Eye (tissue), 1 donor: ENCODE data around the gene TM2D3.
A peak's percentile ranks its signal among the peaks of the same experiment; 100 is the strongest.

Experiments
- DNase-seq: peaks from one replicate; pipeline ENCODE4 v3.0.0-alpha.2; 2015

Gene TM2D3, protein sequence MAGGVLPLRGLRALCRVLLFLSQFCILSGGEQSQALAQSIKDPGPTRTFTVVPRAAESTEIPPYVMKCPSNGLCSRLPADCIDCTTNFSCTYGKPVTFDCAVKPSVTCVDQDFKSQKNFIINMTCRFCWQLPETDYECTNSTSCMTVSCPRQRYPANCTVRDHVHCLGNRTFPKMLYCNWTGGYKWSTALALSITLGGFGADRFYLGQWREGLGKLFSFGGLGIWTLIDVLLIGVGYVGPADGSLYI

DNA sequence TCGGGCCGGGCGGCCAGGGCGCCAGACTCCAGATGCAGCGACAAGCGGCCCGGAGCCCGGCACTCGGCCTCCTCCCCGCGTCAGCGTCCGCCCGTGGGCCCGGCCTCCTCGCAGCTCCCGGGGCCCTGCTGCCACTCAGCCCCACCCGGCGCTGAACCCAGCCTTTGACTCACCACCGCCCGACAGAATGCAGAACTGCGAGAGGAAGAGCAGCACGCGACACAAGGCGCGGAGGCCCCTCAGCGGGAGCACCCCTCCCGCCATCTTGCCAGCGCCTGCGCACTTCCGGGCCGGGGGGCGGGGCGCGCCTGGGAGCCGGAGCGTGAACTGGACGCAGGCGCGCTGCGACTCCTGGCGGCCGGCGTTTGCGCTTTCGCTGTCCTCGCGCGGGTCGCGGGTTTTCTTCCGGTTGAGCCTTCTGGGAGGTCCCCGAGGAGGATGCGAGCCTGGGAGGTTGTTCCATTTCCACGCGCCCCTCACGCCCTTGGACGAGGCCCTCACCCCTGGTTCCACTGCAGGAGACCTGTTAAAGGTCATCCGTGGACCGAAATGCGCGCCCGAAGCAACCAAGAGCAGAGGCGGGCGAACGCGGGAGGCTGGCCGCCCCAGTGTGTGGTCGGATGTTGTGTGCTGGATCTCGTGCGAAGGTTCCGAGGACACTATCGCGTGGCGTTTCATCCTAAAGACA is at the start of gene TM2D3:
TM2D3 (minus strand) TSS at position 284 of the 688 bp plus-strand sequence; CDS start at position 264, 20 bp downstream.
- DNase-seq: peak; percentile 97

DNA sequence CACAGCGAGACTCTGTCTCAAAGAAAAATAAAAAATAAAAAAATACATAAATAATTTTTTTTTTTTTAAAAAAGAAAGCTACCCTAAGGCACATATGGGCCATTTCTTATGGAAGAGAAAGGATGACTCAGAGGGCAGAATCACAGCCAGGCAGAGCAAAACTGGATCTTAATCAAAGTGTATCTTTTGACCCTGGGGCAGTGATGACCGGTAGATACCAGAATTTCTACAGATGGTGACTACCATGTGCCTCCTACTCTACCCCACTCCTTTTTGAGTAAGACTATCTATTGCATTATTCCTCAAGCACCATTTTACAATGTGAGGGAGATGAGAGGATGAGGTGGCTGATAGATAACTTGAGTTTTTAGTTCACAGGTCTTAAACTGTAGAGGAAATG is 46.1 kb upstream of the TM2D3 start:
- DNase-seq: no peak

DNA sequence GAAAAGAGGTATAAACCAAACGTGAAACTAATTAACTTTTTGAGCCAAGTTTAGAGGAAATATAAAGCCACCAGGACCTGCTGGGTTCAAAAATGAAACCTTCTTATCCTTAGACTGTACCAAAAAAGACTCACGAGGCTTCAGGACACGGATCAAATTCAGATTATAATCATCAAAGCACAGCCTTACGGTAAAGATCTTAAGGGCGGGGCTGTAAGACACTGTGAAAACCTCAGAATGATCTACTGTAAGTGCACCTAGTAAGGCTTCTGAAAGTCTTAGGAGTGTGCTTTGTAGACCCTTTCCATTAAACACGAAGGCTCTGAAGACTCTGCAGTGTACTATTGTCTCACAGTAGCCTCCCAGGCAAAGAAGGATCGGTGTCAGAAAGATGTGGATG is 45.3 kb upstream of the TM2D3 start:
- no peak for DNase-seq

DNA sequence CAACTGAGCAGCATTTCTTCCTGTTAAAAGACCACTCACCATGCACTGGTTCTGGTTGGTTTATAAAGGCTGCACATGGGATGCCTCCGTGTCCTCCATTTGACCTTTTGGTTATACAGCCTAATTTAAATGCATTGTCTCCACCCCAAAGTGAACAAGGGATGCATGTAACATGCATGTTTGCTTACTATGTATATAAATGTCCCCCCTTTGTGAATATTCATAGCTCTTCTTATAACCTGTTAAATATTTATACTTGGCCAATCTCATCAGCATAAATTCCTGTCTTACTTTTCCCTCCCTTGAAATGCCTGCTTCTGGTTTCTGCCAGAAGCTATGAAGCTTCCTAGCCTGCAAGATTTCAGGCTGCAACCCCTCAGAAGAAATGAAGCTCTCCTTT is 44.6 kb upstream of the TM2D3 start:
- DNase-seq: no peak

DNA sequence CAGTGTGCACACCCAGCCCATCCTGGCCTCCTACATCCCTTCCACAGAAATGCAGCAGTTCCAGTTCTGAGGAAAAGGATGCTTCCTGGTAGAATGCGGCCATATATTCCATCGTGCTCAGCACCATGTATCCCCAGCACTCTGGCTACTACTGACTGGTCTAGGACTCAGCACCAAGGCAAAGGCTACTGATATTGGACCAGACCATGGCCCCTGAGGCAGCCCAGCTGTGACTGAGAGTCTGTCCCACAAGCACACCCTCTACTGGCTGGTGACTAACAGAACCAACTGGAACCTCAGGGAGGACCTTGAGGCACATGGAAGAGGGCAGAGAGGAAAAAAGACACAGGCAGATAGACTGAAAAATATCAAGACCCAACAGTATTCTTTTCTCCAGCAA is 42.1 kb upstream of the TM2D3 start:
- DNase-seq: no peak

DNA sequence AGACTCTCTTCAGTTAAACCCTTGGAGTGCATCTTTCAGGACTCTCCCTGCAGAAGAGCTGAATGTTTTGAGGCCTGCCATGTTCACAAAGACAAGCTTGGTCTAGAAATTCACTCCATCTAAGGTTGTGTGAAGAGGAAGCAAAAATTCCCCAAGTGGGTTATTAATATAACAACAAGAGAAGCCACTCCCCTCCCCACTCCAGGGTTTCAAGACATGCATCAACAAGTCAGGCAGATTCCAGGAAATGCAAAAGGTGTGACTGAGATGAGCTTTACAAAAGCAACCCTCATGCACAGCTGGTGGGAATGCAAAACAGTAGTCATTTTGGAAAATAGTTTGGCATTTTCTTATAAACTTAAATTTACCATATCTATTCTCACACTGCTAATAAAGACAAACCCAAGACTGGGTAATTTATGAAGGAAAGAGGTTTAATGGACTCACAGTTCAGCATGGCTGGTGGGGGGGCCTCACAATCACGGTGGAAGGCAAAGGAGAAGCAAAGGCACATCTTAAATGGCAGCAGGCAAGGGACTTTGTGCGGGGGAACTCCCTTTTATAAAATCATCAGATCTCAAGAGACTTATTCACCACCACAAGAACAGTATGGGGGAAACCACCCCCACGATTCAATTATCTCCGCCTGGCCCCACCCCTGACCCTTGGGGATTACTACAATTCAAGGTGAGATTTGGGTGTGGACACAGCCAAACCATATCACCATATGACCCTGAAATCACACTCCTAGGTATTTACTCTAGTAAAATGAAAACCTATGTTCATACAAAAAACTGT is 40.8 kb upstream of the TM2D3 start:
- no peak for DNase-seq

DNA sequence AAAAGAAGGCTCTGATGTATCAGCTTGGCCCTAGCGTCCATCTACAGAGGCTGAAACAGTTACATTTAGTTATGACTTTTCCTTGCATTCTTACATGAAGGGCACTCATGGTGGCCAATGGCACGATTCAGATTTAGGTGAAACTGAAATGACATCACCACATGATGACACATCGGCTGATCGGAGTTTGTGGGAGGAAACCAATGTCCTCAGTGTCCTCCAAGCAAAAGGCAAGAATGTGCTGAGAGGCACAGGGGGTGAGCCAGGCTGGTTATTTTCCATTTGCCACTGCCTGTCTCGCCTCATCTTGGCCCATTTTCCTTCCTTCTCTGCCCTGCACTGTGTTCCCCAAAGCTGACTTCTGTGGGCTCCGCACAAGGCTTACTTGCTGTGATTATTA is 37.7 kb upstream of the TM2D3 start:
- DNase-seq: no peak

DNA sequence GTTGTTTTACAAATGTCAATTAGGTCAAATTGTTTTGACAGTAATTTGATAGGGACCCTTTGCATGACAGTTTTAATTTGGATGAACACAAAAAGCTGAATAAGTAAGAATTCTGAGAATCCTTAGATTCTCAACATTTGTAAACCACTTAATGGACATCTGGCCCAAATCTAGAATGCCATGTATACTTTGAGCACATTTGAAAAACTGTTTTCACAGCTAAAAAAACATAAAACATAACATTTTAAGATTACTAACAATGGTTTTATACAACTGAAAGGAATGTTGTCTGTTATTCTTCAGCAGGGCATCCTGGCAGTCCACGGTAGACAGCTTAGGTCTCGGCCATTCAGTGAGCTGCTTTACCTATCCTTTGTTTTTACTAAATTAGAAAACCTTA is 34.5 kb upstream of the TM2D3 start:
- no peak for DNase-seq

DNA sequence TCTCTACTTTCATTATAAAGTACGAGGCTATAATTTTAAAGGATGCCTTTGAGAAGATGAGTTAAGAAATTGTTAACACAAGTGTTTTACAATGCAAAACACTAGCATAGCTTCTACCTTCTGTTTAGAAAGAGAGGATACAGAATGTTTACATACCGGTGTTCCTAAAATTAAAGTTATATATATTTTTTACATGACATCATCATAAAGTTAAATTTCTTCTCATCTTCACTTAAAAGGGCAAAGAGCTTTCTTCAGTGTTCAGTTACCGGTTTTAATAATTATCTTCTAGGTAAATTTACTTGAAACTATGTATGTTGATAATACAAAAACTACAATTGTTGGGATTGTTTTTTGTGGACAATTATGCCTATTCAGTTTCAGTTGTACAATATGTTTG is 32.7 kb upstream of the TM2D3 start:
- DNase-seq: no peak

DNA sequence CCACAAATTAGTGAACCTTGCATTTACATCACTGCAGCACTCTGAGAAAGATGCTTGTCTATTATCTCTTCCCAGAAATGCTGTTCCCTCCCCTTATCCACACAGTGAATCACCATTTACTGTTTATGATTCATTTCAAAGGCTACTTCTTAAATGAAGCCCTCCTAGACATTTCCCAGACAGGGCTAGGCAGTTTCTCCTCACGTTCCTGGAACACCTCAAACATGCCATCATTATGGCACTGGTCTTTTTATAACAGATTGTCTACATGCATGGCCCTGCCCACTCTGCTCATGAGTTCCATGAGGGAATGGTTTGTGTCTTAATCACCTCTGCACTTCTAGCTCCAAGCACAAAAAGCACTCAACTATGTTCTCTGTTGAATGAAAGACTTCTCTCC is 32.2 kb upstream of the TM2D3 start:
- DNase-seq: no peak

DNA sequence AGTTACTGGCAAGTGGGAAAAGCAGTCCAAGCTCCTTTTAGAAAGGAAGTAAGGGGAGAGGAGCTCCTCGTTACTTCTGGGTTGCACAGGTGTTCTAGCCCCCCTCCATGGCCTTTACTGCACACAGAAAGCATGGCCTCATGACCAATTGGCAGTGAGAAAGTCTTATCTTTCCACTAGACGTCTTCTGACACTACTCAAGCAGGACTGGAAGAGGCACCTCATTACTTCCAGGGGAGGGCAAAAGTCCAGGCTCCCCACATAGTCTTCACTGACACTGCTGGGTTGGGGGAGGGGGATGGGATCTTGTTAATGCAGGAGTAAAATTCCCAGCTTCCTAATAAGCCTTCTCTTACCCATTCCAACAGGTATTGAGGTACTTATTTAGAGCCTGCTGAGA is 27.6 kb upstream of the TM2D3 start:
- no peak for DNase-seq

DNA sequence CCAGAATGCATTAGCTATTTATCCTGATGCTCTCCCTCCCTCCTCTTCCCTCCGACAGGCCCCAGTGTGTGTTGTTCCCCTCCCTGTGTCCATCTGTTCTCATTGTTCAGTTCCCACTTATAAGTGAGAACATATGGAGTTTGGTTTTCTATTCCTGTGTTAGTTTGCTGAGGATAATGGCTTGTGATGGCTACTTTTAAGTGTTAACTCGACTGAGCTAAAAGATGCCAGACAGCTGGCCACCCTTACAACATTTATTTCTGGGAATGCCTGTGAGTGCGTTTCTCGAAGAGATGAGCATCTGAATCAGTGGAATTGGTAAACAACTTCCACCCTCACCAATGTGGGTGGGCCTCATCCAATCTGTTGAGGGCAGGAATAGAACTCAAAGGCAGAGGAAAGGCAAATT is 24.7 kb upstream of the TM2D3 start:
- DNase-seq: peak; percentile 70

DNA sequence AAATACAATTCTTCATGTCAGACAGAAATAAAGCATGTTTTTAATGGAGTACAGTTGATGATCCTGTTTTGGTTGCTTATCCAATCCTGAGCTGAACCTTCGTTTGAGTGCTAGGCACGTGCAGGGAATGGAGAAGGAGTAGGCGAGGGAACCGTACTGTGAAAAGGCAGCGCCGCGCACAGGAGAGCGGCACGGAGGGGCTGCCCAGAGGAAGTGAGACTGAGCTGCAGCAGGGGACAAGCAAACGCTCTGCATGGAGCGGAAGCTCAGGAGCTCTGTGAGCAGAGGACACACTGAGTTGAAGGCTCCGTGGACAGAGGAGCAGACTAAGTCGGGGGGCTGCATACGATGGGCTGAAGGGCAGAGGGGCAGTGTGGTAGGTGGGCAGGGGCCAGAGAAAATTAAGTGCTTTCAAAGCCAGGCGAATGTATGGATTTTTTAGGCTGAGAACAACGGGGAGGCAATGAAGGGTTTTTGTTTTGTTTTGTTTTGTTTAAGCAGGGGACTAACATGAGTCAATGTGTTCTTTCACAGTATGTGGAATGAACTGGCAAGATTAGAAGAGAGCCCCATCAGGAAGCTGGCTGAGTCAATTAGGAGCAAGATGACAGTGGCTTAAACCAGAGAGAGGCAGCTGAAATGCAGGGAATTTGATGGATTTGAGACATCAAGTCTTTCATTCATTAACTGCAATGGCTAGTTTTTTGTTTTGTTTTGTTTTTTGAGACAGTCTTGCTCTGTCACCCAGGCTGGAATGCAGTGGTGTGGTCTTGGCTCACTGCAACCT is 23.8 kb upstream of the TM2D3 start:
- peak; percentile 11 for DNase-seq

DNA sequence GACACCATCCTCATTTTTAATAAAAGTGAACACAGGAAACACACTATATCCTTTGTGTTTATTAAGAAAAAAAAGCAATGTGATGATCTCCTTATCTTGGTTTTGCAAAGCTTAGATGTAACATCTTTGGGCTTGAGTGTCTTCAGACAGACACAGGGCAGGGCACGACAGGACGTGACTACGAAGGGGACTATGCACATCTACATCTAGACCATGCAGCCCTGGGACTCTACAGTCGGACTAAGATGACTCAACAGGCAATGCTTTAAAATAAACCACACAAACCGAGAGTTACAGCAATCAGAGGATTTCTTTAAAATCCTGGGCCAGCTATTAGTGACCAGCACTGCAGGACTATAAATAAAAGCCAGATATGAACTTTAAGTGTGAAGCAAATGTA is 22.8 kb upstream of the TM2D3 start:
- no peak for DNase-seq

DNA sequence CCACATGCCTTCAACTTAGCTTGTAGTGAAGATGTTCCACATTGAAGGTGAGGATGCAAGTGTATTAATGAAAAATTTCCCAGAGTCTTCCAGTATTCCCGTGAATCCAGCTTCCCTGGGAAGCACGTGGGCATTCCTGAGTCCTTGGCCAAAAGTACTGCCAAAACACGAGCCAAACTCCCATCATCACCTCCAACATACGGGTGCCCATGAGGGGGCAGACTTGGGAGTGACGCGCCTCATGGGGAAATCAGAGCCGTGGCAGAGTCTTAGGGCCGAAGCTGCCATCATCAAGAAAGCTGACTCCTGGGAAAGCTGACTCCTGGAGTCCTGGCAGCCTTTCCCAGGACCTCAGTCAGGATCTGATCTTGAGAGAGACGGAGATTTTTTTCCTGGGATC is 20.1 kb upstream of the TM2D3 start:
- no peak for DNase-seq

DNA sequence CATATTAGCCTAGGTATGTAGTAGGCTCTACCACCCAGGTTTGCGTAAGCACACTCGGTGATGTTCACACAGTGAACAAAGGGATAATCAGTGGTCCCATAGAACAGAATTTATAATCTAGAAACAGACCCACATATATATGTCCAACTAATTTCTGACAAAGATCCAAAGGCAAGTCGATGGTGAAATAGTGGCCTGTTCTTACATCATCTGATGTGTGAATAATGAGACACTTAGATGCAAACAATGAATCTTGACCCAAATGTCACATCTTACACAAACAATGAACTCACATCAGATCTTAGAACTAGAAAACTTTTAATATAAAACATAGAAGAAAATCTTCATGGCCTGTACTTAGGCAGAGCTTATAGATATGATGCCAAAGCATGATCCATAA is 17.6 kb upstream of the TM2D3 start:
- no peak for DNase-seq

DNA sequence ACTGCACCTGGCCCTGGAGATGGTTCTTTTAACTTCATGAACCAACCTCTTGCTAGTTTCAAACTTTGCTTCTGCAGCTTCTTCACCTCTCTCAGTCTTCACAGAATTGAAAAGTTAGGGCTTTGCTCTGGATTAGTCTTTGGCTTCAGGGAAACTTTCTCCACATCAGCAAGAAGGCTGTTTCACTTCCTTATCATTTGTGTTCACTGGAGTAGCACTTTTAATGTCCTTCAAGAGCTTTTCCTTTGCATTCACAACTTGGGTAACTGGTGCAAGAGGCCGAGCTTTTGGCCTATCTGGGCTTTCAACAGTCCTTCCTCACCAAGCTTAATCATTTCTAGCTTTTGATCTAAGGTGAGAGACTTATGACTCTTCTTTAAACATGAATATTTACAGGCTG is 15.7 kb upstream of the TM2D3 start:
- no peak for DNase-seq

DNA sequence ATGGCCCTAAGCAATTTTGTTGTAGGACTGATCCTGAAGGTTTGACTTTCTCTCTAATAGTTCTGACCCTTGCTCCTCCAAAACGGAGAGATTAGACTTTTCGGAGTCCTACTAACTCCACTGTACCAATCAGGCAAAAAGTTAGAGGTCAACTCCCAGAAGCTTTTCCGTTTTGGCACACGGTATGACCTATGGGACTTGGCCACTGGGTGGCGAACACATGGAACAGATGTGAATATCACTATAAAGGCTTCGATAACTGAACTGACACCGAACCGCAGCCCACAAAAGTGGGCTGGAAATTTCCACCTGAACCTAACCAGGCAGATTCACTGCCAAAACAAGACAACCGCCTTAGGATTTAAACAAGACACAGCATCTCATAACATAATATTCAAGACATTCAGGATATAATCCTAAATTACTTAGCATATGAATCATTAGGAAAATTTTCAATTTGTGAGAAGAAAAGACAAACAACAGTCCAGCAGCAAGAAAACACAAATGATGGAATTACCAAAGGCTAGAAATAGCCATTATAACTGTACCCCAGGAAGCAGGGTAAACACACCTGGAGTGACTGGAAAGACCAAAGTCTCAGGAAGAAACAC is 12.2 kb upstream of the TM2D3 start:
- DNase-seq: no peak

DNA sequence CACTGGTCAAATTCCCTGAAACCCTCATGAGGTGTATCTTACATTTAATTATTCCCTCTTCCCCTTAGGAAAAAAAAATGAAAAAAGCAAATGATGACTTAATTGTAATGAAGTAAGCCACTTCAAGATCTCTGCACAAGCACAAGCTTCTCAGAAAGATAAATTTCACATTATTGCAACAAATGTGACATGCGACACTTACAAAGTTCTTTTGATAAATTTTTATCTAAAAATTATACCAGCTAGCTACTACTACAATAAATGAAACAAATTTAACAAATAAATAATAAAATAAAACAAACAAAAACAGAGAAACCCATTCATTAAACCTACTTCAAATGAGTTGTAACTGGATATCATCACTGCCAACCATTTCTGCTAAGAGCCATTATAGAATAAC is 10.0 kb upstream of the TM2D3 start:
- DNase-seq: no peak

DNA sequence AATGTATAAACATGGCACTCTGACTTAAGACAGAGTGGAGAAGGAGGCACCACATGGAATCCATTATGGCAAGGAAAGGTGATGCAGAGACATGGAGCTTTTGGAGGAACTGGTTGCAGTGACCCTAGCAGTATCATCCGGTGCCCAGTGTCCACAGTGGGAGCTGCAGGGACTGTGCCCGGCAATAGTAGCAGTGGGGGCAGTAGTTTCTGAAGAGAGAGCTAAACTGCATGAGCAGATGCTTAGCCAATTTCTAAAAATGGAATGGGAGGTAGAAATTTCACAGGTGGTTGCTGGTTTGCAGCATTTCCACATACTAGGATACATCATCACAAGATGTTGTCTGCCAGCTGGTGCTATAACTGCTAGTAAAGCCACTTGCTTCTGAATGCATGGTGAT is 7.8 kb upstream of the TM2D3 start:
- no peak for DNase-seq

DNA sequence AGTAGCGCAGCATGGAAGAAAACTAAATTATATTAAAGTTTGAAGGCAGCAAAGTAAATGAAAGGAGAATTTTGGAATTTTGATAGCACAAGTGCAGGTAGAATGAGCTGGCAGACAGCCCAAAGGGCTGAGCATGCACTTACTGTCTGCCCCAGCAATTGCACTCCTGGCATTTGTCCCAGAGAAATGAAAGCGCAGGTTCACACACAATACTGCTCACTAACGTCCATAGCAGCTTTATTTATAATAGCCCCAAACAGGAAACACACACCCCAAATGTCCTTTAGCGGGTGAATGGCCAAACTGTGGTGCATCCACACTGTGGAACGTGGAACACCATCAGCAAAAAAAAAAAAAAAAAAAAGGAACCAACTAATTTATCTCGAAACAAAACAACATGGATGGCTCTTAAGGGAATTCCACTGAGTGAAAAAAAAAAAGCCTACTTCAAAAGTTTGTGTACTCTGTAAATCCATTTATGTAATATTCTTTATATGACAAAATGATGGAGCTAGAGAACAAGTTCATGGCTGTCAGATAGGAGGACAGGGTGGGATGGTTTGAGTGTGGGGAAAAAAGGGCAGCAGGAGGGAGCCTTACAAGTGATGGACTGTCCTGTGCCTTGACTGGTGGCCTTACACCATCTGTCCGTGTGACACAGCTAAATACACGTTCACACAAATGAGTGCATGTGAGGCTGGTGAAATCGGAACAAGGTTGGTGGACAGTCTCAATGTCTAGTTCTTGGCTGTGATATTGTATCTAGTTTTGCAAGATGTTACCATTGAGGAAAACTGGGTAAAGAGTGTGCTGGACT is 6.0 kb upstream of the TM2D3 start:
- DNase-seq: no peak

DNA sequence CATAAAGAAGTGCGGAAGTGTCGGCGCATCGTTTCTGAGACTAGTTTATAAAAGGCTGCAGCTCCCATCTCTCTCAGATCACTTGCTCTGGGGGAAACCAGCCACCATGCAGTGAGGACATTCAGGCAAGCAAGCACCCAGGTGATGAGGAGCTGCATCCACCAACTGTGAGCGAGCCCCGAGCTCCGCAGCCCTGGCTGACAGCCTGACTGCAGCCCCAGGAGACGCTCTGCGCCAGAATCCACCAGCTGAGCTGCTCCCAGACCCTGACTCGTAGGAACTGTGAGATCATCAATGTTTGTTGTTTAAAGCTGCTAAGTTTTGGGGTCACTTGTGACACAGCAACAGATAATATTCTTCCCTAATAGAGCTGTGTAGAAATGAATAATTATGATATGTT is 5.0 kb upstream of the TM2D3 start:
- no peak for DNase-seq
